Lower leg skin (tissue), 3 donors: ENCODE data around the gene MC1R.
"Not testable (repeated sequence)": the region's sequence is repeated elsewhere in the genome, so short reads cannot be mapped to it uniquely, and the experiment has no call there.

Experiments used
- POLR2A ChIP-seq, 2 donors: fragments of 450-650 bp; IDR thresholded peaks; one replicate each; pipeline ENCODE4 v1.6.1; 2016 to 2017; ENCODE audit warnings: antibody characterized with exemption in 2 of 2, mild to moderate bottlenecking in 1 of 2, moderate library complexity in 1 of 2
- TF ChIP-seq, protein P1 (sequence below), 3 donors: fragments of 450-650 bp; IDR thresholded peaks; one replicate each; pipeline ENCODE4 v1.5.1; 2016; ENCODE audit warnings: antibody characterized with exemption in 3 of 3, mild to moderate bottlenecking in 3 of 3, moderate library complexity in 2 of 3

DNA sequence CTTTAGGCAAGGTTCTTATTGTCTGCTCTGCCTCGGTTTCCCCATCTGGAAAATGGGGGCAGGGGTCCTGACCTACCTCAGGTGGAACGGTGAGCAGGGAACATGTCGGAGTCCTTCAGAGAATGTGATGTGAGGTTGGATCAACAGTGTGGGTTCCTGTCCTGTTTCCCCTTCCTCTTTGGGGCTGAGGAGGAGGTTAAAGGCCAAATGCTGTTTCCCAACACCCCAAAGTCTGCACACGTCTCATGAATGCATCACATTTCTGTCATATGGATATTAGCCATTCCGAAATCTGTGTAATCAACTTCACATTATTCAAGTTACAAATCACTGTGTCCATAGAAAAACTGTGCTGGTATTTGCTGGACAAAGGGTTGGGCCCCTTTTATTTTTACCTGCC is 48.8 kb downstream of the MC1R start:
- TF ChIP-seq, protein P1, sequence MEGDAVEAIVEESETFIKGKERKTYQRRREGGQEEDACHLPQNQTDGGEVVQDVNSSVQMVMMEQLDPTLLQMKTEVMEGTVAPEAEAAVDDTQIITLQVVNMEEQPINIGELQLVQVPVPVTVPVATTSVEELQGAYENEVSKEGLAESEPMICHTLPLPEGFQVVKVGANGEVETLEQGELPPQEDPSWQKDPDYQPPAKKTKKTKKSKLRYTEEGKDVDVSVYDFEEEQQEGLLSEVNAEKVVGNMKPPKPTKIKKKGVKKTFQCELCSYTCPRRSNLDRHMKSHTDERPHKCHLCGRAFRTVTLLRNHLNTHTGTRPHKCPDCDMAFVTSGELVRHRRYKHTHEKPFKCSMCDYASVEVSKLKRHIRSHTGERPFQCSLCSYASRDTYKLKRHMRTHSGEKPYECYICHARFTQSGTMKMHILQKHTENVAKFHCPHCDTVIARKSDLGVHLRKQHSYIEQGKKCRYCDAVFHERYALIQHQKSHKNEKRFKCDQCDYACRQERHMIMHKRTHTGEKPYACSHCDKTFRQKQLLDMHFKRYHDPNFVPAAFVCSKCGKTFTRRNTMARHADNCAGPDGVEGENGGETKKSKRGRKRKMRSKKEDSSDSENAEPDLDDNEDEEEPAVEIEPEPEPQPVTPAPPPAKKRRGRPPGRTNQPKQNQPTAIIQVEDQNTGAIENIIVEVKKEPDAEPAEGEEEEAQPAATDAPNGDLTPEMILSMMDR (IDR thresholded peaks at IDR 0.05), result not testable (repeated sequence)
- not testable (repeated sequence) for TF ChIP-seq POLR2A (IDR thresholded peaks at IDR 0.05)
